Measurements from ENCODE around the gene NTRK2.

NTRK2 gene

DNA sequence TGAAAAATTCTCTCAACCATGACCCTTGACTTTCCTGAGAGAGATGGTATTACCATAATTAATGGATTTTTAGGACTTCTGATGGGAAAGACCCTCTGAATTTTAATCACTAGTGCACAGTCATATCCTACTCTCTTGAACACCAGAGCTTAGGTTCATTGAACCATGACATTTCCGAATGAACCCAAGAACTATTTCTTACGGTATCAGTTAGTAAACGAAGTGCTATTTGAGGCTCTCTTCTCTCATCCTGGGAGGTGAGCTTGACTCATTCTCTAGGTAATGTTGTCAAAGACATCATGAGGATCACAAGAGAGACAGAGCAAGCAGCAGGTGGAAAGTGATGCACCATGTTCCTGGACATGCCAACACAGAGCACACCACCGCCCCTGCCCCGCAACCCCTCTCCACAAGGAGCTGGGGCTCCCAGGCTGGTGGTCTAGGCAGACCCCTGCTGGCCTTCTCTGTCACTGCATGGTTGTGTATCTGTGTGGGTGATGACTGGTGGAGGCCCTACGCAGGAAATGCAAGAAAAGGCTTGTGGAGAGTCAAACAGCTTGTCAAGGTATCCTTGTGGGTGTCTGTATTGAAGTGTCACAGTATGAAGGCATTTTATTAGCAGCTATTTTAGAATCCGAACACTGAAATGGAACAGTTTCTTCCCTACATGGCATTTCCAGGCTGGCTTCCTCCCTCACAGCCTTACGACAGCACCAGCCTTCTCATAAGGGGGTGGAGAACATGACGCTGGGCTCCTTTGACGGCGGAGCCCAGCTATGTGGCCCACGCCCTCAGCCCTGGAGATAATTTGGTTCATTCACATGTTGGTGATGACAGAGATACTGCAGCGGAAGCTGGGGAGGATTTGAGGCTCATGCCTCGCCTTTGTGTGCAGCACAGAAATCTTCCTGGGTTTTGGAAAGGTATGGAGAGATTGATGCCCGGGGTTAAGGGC is 297.6 kb downstream of the NTRK2 start:
- in situ Hi-C loops (cut with HindIII; ENCODE audit: low sequenced_read_pairs): no loop called here
- DNase-seq (ENCODE audit: low read depth): no peak
- no peak overlapping the region for H3K4me3 ChIP-seq (ENCODE audit: low read depth, low read length)
- TF ChIP-seq, protein P1, sequence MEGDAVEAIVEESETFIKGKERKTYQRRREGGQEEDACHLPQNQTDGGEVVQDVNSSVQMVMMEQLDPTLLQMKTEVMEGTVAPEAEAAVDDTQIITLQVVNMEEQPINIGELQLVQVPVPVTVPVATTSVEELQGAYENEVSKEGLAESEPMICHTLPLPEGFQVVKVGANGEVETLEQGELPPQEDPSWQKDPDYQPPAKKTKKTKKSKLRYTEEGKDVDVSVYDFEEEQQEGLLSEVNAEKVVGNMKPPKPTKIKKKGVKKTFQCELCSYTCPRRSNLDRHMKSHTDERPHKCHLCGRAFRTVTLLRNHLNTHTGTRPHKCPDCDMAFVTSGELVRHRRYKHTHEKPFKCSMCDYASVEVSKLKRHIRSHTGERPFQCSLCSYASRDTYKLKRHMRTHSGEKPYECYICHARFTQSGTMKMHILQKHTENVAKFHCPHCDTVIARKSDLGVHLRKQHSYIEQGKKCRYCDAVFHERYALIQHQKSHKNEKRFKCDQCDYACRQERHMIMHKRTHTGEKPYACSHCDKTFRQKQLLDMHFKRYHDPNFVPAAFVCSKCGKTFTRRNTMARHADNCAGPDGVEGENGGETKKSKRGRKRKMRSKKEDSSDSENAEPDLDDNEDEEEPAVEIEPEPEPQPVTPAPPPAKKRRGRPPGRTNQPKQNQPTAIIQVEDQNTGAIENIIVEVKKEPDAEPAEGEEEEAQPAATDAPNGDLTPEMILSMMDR (IDR thresholded peaks at IDR 0.05; ENCODE audit: low read depth, low read length, missing control alignments): peak; percentile 11

DNA sequence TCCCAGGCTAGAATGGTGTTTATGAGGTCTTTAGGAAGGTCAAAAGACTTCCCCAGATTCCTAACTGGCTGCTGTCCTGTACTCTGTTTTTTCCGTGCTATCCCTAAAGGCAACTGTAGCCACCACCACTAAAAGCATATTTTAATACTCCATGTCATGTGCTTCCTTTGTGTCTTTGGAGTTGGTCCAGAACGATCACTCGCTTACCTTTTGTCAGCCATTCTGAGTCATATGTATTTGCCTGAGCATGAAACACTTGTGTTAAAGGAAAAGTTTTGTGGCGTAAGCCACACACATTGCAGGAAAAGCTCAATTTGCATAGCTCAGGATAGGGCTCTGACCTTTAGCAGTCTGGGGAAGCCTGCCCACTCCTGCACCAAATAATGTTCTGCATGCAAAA is 299.6 kb downstream of the NTRK2 start:
- H3K4me3 ChIP-seq (ENCODE audit: low read depth, low read length): no peak overlapping the region
- DNase-seq (ENCODE audit: low read depth): peak; percentile 41
- TF ChIP-seq, protein P1 (IDR thresholded peaks at IDR 0.05; ENCODE audit: low read depth, low read length, missing control alignments): no peak
- in situ Hi-C loops (cut with HindIII; ENCODE audit: low sequenced_read_pairs): no loop called here

DNA sequence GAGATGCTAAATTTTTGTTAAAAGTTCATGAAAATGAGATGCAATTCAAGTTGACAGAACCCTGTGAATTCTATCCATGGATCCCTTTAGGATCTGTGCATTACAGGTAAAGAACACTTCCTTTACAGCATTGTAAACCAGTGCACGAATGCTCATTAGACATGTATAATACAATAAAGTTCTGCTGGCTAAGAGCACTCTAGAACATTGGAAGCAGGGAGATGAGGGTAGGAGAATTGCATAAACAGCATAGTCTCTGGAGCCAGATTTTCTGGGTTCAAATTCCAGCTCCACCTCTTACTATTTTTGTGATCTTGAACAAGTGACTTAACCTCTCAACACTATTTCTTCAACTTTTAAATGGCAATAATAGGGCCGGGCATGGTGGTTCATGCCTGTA is 300.2 kb downstream of the NTRK2 start:
- TF ChIP-seq, protein P1 (IDR thresholded peaks at IDR 0.05; ENCODE audit: low read depth, low read length, missing control alignments): no peak
- H3K4me3 ChIP-seq (ENCODE audit: low read depth, low read length): no peak overlapping the region
- DNase-seq (ENCODE audit: low read depth): no peak
- in situ Hi-C loops (cut with HindIII; ENCODE audit: low sequenced_read_pairs): no loop called here

DNA sequence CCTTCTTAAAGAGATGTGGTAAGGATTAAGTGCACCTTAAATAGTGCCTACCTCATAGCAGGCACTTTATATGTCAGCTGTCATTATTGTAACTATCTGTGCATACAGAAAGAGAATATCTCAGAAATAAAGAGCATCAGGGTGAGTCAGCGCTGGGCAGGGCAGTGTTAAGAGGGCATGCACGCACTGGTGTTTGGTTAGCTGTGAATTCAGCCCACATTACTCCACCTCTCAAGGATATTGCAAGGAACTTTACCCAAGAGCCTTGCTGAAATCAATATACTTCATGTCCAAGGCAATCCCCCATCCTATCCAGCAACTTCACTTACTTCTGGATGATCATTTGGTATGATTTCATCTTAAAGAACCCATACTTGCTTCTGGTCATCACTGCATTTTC is 300.9 kb downstream of the NTRK2 start:
- in situ Hi-C loops (cut with HindIII; ENCODE audit: low sequenced_read_pairs): no loop called here
- TF ChIP-seq, protein P1 (IDR thresholded peaks at IDR 0.05; ENCODE audit: low read depth, low read length, missing control alignments): no peak
- no peak for DNase-seq (ENCODE audit: low read depth)

DNA sequence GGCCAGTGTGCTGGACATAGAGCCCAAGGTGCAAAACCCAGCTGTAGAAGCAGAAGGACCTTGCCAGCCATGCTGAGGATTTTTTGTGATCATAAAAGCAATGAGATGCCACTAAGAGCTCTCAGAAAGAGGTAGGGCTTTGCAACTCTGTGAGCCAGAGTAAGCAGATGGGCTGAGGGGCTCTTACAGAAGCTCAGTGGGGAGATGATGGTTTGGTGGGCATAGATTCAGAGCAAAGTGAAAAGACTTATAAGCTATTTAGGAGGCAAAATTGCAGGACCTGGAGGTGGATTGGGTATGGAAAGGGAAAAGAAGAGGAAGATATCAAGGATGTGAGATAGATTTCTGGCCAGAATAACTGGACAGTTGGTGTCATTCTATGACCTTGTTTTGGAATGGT is 302.0 kb downstream of the NTRK2 start:
- TF ChIP-seq, protein P1 (IDR thresholded peaks at IDR 0.05; ENCODE audit: low read depth, low read length, missing control alignments): no peak
- no peak overlapping the region for H3K4me3 ChIP-seq (ENCODE audit: low read depth, low read length)
- in situ Hi-C loops (cut with HindIII; ENCODE audit: low sequenced_read_pairs): no loop called here
- no peak for DNase-seq (ENCODE audit: low read depth)

More for the DNA sequence above, 300.9 kb downstream of the NTRK2 start:
- H3K4me3 ChIP-seq (ENCODE audit: low read depth, low read length): no peak overlapping the region

DNA sequence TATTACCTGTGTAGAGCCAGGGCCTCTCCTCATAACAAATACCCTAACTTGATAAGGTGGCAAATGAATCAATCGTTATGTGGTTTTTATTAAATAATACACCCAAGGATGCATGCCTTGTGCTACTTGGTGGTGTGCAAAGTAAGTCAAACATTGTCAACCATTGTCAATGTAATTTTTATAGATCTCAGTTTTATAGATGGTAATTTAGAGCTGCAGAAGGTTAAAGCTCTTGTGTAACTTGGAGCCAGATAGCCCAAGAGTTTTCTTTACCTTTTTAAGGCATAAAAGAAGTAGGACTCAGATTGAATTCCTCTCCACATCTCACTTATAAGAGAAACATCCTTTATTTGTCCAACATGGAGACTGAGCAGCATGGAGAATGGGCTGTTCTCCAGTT is 304.7 kb downstream of the NTRK2 start:
- in situ Hi-C loops (cut with HindIII; ENCODE audit: low sequenced_read_pairs): no loop called here
- no peak overlapping the region for H3K4me3 ChIP-seq (ENCODE audit: low read depth, low read length)
- TF ChIP-seq, protein P1 (IDR thresholded peaks at IDR 0.05; ENCODE audit: low read depth, low read length, missing control alignments): no peak
- DNase-seq (ENCODE audit: low read depth): no peak
